Neural crest cell (in vitro differentiated cells): ENCODE measurements around the gene HLA-A. TPM values are rescaled to one million over a fixed set of nuclear protein-coding genes. Genes with fewer than 3 reads are reported as not detected.
"Not testable (repeated sequence)": the region's sequence is repeated elsewhere in the genome, so short reads cannot be mapped to it uniquely, and the experiment has no call there.

ENCODE experiments used
- DNase-seq: peaks from one replicate; pipeline ENCODE4 v3.0.0; 2021; ENCODE audit warnings: low read depth, mixed read lengths, low spot score
- H3K27ac Mint-ChIP-seq: one replicate; pipeline ENCODE4 v1.8.0; 2021; ENCODE audit warnings: mild to moderate bottlenecking, mixed read lengths; ENCODE audit not compliant: unreplicated experiment
- H3K27me3 Mint-ChIP-seq: 2 replicates; pipeline ENCODE4 v1.8.0; 2021; ENCODE audit warnings: low read depth, mild to moderate bottlenecking, mixed read lengths
- H3K36me3 Mint-ChIP-seq: 2 replicates; pipeline ENCODE4 v1.8.0; 2021; ENCODE audit warnings: low read depth, mild to moderate bottlenecking, mixed read lengths
- H3K4me1 Mint-ChIP-seq: 2 replicates; pipeline ENCODE4 v1.8.0; 2021; ENCODE audit warnings: mixed read lengths
- H3K4me3 Mint-ChIP-seq: one replicate; pipeline ENCODE4 v1.8.0; 2021; ENCODE audit warnings: mild to moderate bottlenecking, mixed read lengths
- H3K9me3 Mint-ChIP-seq: 2 replicates; pipeline ENCODE4 v1.8.0; 2021; ENCODE audit warnings: mixed read lengths
- CTCF ChIP-seq: fragments of 200-600 bp; sonication (generic); conservative IDR thresholded peaks from 2 replicates; pipeline ENCODE4 v1.5.0; 2021; ENCODE audit warnings: antibody characterized with exemption, mild to moderate bottlenecking
- total RNA-seq: library from RNA; stranded (reverse); gene quantifications from 2 replicates; pipeline ENCODE4 v1.2.1, GENCODE V29; 2021

Gene HLA-A
- total RNA-seq, 1 donor from 2014 or later, result 131 TPM

GRCh38 chr6:29976588-29977424 lies 34.5 kb downstream of the HLA-A start:
- Mint-ChIP-seq H3K27me3 (peaks cover 73% of the 10 kb centered on the region), H3K36me3 (no peaks in the 10 kb centered on the region), H3K27ac (no peak overlapping the region), H3K9me3 (no peaks in the 10 kb centered on the region), H3K4me3 (peak overlapping the region; percentile 91), H3K4me1 (peaks cover 25% of the 10 kb centered on the region)
- peak; percentile 40 for DNase-seq
- TF ChIP-seq CTCF, result no peak

- DNase-seq, result no peak
- Mint-ChIP-seq H3K9me3 (no peaks in the 10 kb centered on the region), H3K36me3 (no peaks in the 10 kb centered on the region), H3K4me1 (peaks cover 25% of the 10 kb centered on the region), H3K27me3 (peaks cover 70% of the 10 kb centered on the region), H3K4me3 (peak overlapping the region; percentile 91), H3K27ac (no peak overlapping the region)
- TF ChIP-seq CTCF, result no peak
These were observed 35.0 kb downstream of the HLA-A start for GRCh38 chr6:29977425-29977727.

GRCh38 chr6:29980013-29980412 lies 37.7 kb downstream of the HLA-A start:
- not testable (repeated sequence) for DNase-seq, H3K9me3 Mint-ChIP-seq, H3K36me3 Mint-ChIP-seq, H3K4me3 Mint-ChIP-seq, H3K27ac Mint-ChIP-seq
- H3K27me3 Mint-ChIP-seq, result peaks cover 46% of the 10 kb centered on the region
- H3K4me1 Mint-ChIP-seq, result peaks cover 21% of the 10 kb centered on the region

- Mint-ChIP-seq H3K4me3 (no peak overlapping the region), H3K36me3 (no peaks in the 10 kb centered on the region), H3K4me1 (peaks cover 16% of the 10 kb centered on the region), H3K27ac (no peak overlapping the region), H3K27me3 (peaks cover 41% of the 10 kb centered on the region), H3K9me3 (no peaks in the 10 kb centered on the region)
- TF ChIP-seq CTCF, result no peak
- DNase-seq, result no peak
These were observed 38.2 kb downstream of the HLA-A start for GRCh38 chr6:29980511-29980910.

GRCh38 chr6:29981211-29981812 lies 39.0 kb downstream of the HLA-A start:
- H3K4me3 Mint-ChIP-seq, result no peak overlapping the region
- H3K27me3 Mint-ChIP-seq, result peaks cover 33% of the 10 kb centered on the region
- H3K4me1 Mint-ChIP-seq, result peaks cover 8% of the 10 kb centered on the region
- peak overlapping the region; percentile 10 for H3K27ac Mint-ChIP-seq
- no peaks in the 10 kb centered on the region for H3K36me3 Mint-ChIP-seq
- TF ChIP-seq CTCF, result no peak
- DNase-seq, result no peak
- H3K9me3 Mint-ChIP-seq, result no peaks in the 10 kb centered on the region

GRCh38 chr6:29982097-29982496 lies 39.8 kb downstream of the HLA-A start:
- no peak for DNase-seq
- Mint-ChIP-seq H3K27ac (no peak overlapping the region), H3K27me3 (peaks cover 26% of the 10 kb centered on the region), H3K36me3 (no peaks in the 10 kb centered on the region), H3K9me3 (no peaks in the 10 kb centered on the region), H3K4me1 (peaks cover 3% of the 10 kb centered on the region), H3K4me3 (no peak overlapping the region)
- TF ChIP-seq CTCF, result no peak
